HG03066 (cell line): Measurements from ENCODE around the gene FOXJ3.
A peak's percentile ranks its signal among the peaks of the same experiment; 100 is the strongest.
"Not testable (repeated sequence)": the region's sequence is repeated elsewhere in the genome, so short reads cannot be mapped to it uniquely, and the experiment has no call there.

Experiments used
- ATAC-seq: cut with Tn5 transposase; IDR thresholded peaks from one replicate; pipeline ENCODE4 v1.9.1; 2021; ENCODE audit warnings: low read depth; ENCODE audit not compliant: unreplicated experiment

Gene FOXJ3

DNA sequence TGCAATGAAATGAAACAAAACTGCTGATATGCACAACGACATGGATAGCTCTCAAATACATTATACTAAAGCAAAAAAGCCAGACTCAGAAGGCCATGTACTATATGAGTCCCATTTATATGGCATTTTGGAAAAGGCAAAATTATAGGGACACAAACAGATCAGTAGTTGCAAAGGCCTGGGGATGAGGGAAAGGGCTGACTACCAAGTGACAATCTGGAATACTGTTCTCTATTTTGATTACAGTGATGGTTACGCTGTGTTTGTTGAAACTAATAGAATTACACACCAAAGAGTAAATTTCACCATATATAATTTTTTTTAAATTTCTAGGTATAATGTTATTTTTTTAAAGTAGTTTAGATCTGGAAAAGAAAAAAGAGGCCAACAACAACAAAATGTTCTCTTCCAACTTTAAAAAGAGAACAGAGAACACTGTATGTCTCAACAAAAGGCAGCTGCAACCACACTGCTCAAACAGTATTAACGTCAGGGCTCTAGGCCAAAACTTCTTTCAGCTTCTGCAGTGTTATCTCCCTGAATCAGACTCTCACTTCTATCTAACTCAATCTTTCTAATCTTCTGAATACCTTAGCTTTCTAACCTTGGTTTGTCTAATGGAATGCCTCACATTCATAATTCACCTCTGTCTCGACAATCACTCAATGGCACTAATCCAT is 75.8 kb downstream of the FOXJ3 start:
- ATAC-seq = peak; percentile 76

DNA sequence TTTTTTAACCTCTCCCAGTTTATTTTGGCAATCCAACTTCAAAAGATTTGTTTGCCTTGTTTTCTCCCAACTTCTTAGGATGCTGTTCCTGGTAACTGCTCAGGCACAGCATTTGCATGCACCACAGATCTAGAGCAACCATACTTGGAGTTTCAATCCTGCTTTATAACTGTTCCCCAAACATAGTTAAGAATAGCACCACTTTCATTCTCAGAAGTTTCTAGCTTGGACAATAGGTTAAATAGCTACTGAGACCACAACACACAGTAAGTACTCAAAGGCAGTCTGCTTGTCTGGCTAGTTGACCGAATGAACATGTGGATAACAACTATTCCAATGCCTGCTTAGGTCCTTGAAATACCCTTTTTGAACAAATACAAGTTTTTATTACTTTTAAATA is 76.8 kb downstream of the FOXJ3 start:
- no peak for ATAC-seq

DNA sequence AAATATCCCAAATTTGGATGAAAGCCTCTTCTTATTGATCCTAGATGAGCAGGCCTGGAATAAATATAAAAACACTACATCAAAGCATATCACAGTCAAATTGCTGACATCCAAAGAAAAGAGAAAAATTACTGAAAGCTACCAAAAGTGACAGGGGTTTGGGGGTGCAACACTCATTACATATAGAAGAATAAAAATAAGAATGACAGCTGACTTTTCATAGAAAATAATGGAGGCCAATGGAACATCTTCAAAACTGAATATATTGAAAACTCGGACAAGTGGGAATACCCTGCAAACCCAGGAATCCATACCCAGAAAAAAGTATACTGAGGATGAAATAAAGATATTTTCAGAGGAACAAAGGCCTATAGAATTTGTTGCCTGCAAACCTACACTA is 84.0 kb downstream of the FOXJ3 start:
- no peak for ATAC-seq

DNA sequence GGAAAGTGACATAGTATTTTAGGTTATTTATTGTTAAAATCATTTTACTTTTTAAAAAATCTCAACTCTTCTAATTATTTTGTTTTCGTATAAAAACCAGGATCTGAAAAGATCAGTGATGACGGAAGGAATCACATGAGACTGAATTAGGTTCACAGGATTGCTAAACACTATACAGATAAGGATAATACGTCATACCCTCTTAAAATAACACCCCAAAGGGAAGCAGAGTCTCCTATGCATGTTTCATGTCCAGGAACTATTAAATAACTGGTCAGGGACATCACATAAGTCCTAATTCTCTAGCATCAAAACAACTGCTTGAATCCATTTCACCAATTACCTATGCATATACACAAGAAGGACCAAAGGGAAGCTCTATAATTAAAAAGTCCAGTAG is 84.9 kb downstream of the FOXJ3 start:
- no peak for ATAC-seq

DNA sequence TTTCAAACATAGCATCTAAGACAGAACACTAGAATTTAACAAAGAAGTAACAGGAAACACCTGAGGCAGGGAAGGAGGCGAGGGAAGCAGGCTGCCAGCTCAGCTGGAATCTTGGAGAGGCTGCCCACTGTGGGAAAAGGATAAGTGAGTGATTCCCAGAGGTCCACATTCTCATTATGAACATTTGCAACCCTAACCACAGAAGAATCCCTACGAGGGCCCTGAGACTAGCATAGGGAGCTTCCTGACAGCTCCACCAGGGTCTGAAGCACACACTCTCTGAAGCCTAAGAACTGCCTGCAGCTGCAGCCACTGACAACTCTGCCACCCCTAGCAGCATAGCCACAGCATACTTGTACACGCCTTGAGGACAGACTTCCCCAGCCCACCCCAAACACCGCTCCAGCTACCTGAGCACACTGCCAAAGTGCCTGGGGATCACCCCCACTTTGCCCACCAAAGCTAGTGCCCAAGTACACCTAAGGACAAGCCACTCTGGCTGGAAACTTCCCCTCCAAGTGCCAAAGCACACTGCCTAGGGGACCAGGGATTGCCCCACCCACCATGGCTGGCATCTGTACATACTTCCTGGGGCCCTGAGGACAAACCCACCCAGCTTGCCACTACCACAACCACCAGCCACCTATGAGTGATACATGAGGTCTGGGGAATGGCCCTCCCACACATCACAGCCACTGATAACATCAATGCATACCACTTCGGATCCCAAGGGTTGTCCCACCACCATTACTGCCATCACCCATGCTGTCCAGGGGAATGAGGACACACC is 93.9 kb downstream of the FOXJ3 start:
- no peak for ATAC-seq

DNA sequence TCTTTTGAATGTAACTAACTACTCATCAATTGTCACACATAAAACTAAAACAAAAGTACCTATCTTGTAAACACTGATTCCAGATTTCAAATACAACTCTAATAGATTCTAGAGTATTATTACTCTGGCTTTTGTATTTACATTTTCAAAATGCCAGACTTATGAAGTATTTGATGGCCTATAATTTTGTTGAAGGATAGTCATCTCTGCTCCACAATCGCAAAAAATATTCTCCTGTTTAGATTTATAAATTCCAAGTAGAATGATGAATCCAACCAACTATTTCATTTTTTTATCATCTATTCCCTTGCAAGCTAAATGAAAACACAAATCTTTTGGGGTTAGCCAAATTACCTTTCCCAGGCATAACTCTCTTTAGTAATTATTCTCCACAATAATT is 95.5 kb downstream of the FOXJ3 start:
- ATAC-seq = no peak

DNA sequence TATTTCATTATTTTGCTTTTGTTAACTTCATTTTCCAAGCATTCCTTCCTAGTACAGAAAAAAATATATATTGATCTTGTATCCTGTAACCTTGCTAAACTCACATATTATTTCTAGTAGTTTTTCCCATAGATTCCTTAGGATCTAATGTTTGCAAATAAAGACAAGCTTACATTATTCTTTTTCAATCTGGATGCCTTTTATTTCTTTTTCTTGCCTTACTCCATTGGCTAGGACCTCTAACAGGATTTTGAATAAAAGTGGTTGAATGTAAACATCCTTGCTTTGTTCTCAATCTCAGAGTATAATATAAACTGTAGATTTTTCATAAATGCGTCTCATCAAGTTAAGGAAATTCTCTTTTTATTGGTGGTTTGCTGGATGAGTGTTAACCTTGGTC is 96.0 kb downstream of the FOXJ3 start:
- ATAC-seq = no peak

DNA sequence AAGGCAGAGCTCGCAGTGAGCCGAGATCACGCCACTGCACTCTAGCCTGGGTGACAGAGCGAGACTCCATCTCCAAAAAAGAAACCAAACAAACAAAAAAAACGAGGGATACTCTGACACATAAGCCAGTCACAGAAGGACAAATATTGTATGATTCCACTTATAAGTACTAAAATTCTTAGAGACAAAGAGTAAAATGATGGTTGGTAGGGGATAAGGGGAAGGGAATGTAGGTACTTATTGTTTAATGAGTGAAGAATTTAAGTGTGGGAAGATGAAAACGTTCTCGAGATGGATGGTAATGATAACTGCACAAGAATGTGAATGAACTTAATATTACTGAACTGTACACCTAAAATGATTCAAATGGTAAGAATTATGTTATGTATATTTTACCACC is 103.8 kb downstream of the FOXJ3 start:
- no peak for ATAC-seq

DNA sequence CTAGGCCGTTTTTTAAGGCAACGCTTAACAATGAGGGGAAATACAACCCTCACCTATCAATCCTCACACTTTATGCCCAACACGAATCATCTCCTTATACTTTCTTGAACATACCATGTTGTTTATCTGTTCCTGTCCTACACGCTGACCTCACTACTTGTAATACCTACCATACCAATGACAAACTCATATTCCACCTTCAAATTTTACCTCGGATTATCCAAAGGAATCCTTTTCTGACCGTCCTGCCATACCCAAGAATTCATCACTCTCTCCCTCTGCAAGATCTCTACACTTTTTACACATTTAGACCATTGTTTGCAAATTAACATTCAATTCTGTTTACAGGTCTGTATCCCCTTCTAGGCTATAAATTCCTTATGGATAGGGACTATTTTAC is 106.1 kb downstream of the FOXJ3 start:
- ATAC-seq = no peak

DNA sequence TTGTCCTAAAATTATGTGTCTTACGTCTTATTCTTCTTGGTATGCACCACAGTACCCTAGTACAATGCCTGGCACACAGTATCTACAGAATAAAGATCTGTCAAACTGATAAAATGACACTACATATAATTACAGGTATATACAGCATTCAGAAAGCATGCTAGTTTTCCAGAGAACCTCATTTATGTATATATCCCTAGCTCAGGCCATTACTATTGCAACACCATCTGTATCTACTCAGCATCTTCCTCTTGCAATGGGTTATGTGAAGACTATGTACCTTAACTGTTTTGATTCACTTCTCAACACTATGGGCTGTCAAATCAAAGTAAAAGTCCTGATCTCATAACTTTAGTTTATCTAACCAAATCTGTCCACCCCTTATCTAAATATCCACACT is 112.0 kb downstream of the FOXJ3 start:
- ATAC-seq = no peak

DNA sequence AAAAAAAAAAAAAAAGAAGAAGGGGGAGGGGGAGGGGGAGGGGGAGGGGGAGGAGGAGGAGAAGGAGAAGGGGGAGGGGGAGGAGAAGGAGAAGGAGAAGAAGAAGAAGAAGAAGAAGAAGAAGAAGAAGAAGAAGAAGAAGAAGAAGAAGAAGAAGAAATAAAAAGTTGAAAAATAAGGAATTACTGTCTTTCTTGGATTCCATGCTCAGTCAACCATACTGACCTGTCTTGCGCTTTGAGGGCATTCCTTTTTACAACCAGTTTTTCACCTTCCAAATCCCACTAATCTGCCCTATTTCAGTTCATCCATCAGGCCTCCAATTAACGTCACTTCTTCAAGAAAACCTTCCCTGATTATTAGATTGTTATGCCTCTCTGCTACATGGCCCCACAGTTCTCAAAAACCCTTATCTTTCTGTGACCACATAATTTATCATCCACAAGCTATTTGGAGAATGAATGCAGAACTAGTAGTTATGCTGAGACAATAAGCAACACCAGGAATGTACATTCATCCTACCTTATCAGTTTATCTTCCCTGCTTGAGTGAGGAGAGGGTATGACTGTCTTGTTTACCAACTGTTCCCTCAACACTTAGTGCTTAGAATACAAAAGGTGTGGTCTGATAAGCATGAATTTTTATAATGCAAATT is 113.0 kb downstream of the FOXJ3 start:
- no peak for ATAC-seq

DNA sequence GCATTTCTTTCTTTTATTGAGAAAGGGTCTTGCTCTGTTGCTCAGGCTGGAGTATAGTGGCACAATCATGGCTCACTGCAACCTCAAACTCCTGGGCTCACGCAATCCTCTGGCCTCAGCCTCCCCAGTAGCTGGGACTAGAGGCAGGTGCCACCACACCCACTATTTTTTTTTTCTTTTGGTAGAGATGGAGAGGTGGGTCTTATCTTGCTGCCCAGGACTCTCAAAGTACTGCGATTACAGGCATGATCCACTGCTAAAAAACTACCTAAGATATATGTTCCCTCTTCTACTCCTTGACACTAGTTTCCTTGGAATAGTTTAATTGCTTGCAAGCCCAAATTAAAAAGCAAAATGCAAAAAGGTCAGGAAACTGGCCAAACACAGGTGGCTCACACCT is 113.6 kb downstream of the FOXJ3 start:
- no peak for ATAC-seq

DNA sequence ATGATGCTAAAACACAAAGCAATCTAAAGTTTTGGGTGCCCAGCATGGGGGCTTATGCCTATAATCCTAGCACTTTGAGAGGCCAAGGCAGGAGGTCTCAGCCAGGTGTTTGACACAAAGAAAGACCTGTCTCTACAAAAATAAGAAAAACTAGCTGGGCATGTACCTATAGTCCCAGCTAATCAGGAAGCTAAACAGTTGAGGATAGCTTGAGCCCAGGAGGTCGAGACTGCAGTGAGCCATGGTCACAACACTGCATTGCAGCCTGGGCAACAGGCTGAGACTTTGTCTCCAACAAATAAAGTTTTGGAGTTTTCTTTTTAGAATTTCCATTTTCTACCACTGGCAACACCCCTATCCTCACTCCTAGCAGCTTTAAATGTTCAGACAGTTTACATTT is 115.4 kb downstream of the FOXJ3 start:
- no peak for ATAC-seq

DNA sequence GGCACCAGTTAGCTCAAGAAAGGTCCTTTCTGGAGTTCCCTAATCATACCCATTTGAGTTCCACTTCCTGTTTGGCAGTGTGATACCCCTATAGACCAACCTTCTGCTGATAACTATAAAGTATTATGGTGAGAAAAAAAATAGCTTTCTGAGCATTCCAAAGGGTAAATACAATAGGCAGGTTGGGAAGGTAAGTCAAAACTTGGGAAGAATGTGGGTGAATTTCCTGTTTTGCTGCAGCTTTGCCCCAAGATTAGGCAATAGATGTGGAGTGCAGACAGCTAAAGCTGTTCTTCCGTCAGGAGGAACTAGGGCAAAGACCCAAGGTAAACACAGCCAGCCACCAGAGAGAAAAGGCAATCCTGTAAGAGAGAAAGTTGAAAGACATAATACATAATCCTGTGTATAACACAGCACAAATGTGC is 120.6 kb downstream of the FOXJ3 start:
- no peak for ATAC-seq

DNA sequence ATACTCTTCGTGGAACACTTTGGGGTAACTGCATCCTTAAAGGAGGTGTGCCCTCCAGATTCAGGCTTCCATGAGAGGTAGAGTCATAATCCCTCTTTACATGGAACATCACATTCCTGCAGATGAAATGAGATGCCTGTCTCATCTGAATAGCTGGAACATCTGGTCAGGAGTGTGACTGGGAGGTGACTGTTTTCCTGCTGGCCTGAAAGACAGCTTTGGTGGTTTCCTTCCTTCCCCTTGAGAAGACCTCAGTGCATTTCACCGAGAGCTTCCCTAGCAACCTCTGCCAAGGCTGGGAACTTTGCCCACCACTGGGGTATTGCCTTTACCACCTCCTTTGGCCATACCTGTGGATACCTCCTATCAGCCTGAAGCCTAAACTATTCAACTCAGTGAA is 123.8 kb downstream of the FOXJ3 start:
- ATAC-seq = no peak

DNA sequence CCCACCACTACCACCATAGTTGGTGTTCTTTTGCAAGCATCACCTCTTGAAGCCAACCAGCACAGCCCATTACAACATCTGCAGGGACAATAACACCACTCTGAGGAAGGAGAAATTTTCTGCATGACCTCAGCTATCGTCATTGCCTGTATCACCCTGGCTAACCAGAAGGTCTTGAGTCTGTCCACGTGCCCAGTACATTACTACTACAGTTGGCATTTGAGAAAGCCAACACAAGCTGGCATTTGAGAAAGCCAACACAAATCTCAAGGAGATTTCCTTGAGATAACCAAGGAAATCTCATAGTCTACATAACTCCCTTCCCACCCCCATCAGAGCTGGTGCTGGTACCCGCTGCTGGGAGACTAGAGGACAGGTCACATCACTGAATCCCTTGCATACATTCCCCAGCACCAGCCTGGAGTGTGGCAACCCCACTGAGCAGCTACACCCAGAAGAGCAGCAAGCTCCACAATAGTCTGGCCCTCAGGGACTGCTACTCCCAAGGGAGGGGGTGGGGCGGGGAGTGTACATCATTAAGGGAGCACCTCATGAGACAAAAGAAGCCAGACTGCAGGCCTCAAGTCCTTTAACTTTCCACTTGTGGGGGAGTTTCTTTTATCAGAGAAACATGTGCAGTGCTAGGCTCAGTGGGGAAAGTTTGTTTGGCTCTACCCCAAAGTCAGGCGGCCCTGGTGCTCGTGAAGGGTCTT is 124.5 kb downstream of the FOXJ3 start:
- no peak for ATAC-seq

DNA sequence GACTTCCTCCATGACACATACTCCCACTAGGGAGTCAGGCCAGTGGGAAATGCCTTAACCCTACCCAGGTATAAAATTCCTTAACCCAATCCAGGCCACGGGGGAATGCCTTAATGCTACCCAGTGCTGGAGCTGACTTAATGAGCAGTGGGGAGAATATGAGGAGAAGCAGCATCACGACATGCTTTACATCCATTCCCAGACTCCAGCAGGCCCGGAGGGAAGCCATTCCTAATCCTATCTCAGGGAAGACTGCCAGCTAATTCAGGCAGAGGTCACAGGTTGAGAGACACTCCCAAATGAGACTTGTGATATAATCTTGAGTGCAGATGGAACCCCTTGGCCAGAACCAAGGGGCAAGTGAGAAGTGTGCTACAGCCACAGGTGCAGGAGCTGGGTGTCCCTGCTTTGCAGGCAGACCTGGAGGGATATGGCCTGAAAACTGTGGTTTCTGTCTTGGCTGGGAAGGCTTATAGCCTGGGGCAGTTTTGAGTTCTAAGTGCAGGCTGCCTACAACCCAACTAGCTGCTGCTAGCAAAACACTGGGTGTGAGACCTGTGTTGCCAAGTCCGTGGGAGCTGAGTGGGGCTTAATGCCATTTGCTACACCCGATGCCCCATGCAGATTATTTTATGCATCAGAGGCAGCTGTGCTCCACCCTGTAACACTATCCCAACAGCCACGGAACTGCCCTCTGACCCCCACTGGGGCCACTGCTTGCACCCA is 125.3 kb downstream of the FOXJ3 start:
- no peak for ATAC-seq

DNA sequence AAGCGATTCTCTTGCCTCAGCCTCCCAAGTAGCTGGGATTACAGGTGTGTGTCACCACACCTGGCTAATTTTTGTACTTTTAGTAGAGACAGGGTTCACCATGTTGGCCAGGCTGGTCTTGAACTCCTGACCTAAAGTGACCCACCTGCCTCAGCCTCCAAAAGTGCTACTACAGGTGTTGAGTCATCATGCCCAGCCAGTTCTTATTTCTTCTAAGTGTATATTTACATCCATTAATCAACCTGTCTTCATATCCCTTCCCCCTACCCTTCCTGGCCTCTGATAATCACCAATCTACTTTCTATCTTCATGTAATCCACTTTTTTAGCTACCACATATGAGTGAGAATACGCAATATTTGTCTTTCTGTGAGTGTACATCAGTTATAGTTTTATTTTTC is 128.1 kb downstream of the FOXJ3 start:
- ATAC-seq = not testable (repeated sequence)

DNA sequence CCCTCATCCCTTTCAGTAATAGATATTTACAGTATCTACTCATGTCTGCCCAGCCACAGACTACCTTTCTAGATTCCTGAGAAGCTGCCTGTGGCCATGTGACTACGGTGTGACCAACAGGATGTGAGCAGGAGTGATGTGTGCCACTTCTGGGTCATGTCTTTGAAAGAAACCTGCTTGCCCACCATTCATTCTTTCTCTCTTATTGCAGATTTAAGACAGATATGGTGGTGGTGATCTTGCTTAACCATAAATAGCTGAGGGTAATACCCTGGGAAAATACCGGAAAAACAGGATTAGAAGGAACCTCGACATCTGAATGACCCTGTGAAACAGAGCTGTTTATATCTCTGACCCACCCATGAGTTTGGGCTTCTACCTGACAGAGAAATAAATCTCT is 128.9 kb downstream of the FOXJ3 start:
- ATAC-seq = no peak

DNA sequence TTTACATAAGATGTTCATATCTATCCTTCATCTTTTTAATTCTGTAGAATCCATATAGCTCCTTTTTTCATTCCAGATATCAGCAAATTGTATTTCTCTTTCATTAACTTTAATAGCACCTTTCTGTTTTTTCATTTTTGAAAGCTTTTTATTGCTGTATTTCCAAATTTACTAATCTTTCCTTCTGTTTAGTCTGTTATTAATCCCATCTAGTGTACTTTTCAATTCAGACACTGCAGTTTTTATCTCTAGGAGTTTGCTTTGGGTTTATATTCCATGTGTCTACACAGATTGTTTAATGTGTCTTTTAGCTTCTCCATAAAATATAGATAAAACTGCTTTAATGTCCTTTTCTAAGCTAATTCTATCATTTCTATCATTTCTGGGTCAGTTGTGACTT is 133.0 kb downstream of the FOXJ3 start:
- ATAC-seq = no peak

DNA sequence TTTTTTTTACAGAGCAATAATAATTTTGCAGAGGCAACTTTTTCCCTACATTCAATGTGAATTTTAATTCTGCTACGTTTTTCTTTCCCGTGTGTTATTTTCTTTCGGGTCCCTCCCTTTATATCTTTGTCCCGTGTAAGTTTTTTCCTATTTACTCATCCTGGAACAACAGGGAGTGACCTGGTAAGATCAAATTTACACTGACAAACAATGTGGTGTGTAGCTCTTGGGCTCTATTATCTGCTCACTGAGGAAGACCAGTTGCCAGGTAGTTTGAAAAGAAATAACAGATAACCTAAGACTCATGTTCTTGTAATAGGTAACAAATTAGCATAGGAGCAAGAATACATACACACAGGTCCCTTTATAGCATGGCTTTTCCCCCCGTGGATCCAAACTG is 136.8 kb downstream of the FOXJ3 start:
- ATAC-seq = no peak
